ENCODE results near the gene NUDT9.
"Not testable (repeated sequence)": the region's sequence is repeated elsewhere in the genome, so short reads cannot be mapped to it uniquely, and the experiment has no call there.

NUDT9 gene

DNA sequence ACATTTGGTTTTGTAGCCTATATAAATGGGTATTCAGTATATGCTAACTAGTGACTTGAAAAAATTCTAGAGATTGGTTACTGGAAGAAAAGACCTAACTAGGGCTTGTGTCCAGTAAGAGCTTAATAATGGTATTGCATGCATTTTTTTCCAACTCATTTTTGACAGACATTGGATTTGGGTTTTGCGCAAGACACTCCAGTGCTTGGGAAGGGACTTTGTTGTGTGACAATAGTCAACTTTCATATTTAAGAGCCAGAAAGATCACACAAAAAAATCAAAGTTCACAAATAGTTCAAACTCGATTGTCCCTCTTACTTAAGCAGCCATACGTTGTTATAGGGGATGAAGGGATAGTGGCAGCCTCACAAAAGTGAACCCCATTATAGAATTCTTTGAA, 30.2 kb upstream of the NUDT9 start:
- TF ChIP-seq CTCF (IDR thresholded peaks at IDR 0.05; ENCODE audit: low read depth, low read length) = no peak
- no peak overlapping the region for H3K4me3 ChIP-seq (ENCODE audit: low read depth, low read length)
- H3K36me3 ChIP-seq = no peaks in the 10 kb centered on the region
- H3K9me3 ChIP-seq (ENCODE audit: severe bottlenecking) = peaks cover 2% of the 10 kb centered on the region
- H3K27me3 ChIP-seq (ENCODE audit: insufficient read depth, low read depth, severe bottlenecking) = no peaks in the 10 kb centered on the region
- no peak for DNase-seq
- H3K27ac ChIP-seq = no peak overlapping the region

- H3K27me3 ChIP-seq (ENCODE audit: insufficient read depth, low read depth, severe bottlenecking); DNase-seq; H3K4me3 ChIP-seq (ENCODE audit: low read depth, low read length); H3K36me3 ChIP-seq; H3K9me3 ChIP-seq (ENCODE audit: severe bottlenecking); H3K27ac ChIP-seq: not testable (repeated sequence)
Observed at GRCh38 chr4:87395073-87395472, 27.3 kb upstream of the NUDT9 start.

GRCh38 chr4:87395851-87396250, 26.5 kb upstream of the NUDT9 start:
- H3K27me3 ChIP-seq (ENCODE audit: insufficient read depth, low read depth, severe bottlenecking); H3K4me3 ChIP-seq (ENCODE audit: low read depth, low read length); H3K27ac ChIP-seq; H3K36me3 ChIP-seq; DNase-seq; H3K9me3 ChIP-seq (ENCODE audit: severe bottlenecking): not testable (repeated sequence)

DNA sequence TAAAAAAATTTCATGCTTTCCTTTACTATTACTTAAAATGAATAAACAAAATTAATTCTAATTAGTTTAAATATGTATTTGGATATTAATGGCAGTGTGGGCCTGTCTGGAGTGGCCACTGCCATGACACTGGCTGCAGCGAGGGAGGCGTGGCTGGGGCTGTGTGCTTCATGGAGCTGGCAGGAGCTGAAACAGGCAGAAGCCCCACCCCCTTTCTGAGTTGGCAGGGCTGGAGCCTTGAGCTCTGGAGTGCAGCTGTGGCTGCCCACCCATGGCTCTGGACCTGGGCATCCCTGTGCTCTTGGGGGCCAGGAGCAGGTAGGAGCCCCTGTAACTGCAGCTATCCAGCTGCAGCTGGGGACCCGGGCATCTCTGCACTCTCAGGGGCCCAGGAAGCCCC, 23.2 kb upstream of the NUDT9 start:
- Histone ChIP-seq H3K9me3 (ENCODE audit: severe bottlenecking) (peaks cover 2% of the 10 kb centered on the region), H3K27ac (no peak overlapping the region), H3K4me3 (ENCODE audit: low read depth, low read length) (no peak overlapping the region), H3K36me3 (no peaks in the 10 kb centered on the region), H3K27me3 (ENCODE audit: insufficient read depth, low read depth, severe bottlenecking) (no peaks in the 10 kb centered on the region)
- DNase-seq = no peak
- no peak for TF ChIP-seq CTCF (IDR thresholded peaks at IDR 0.05; ENCODE audit: low read depth, low read length)

DNA sequence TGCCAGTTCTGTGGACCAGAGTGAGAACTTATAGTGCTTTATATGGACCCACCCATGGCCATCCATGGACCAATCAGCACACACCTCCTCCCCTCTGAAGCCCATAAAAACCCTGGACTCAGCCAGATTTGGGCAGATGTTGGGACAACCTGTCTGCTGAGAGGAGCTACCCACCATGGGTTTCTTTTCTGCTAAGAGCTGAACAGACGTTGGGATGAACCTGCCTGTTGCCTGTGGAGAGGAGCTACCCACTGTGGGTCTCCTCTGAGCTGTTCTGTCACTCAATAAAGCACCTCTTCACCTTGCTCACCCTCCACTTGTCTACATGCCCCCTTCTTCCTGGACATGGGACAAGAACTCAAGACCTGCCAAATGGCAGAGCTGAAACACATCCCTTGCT, 22.4 kb upstream of the NUDT9 start:
- H3K36me3 ChIP-seq = no peaks in the 10 kb centered on the region
- H3K27me3 ChIP-seq (ENCODE audit: insufficient read depth, low read depth, severe bottlenecking) = no peaks in the 10 kb centered on the region
- peaks cover 2% of the 10 kb centered on the region for H3K9me3 ChIP-seq (ENCODE audit: severe bottlenecking)
- no peak for DNase-seq
- no peak for TF ChIP-seq CTCF (IDR thresholded peaks at IDR 0.05; ENCODE audit: low read depth, low read length)
- H3K4me3 ChIP-seq (ENCODE audit: low read depth, low read length) = no peak overlapping the region
- H3K27ac ChIP-seq = no peak overlapping the region

DNA sequence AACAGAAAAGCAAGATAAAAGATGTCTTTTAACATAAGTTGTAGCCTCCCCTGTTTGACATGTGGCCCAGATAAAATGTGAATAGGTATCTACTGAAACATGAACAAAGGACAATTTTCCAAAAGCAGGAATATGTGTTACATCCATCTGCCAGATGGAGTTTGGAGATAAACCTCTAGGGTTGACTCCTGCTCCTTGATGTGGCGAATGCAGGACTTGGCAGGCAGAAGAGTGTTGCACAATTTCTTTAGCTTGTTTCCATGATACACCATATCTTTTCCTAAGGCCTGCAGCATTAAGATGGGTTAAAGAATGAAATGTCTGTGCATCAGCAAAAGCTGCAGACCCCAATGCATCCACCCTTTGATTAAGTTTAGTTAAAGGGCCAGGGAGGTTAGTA, 18.6 kb upstream of the NUDT9 start:
- DNase-seq; H3K36me3 ChIP-seq; H3K9me3 ChIP-seq (ENCODE audit: severe bottlenecking); H3K27ac ChIP-seq; H3K27me3 ChIP-seq (ENCODE audit: insufficient read depth, low read depth, severe bottlenecking); H3K4me3 ChIP-seq (ENCODE audit: low read depth, low read length): not testable (repeated sequence)

DNA sequence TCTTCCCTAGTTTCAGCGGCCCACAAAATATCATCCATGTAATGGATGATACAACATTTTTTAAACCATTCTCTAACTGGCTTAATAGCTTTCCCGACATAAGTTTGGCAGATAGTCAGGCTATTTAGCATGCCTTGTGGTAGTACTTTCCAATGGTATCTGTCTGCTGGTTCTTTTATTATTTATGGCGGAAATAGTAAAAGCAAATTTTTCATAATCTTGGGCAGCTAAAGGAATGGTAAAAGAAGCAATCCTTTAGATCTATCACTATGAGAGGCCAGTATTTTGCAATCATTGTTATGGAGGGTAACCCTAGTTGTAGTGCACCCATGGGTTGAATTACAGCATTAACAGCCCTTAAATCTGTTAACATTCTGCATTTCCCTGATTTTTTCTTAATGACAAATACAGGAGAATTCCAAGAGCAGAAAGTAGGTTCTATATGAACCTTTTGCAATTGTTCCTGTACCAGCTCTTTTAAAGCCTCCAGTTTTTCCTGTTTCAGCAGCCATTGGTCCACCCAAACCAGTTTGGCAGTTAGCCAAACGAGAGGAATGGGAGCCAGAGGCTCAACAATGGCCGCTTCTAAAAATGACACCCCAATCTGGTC, 17.1 kb upstream of the NUDT9 start:
- Histone ChIP-seq H3K9me3 (ENCODE audit: severe bottlenecking) (no peaks in the 10 kb centered on the region), H3K27ac (no peak overlapping the region), H3K36me3 (no peaks in the 10 kb centered on the region), H3K27me3 (ENCODE audit: insufficient read depth, low read depth, severe bottlenecking) (no peaks in the 10 kb centered on the region), H3K4me3 (ENCODE audit: low read depth, low read length) (no peak overlapping the region)
- no peak for TF ChIP-seq CTCF (IDR thresholded peaks at IDR 0.05; ENCODE audit: low read depth, low read length)
- no peak for DNase-seq
